Measurements from ENCODE around the gene MTHFD1L. TPM values are rescaled to one million over a fixed set of nuclear protein-coding genes. Genes with fewer than 3 reads are reported as not detected.

The MTHFD1L gene
- total RNA-seq, 1 donor from 2014 or later: 107 TPM

DNA sequence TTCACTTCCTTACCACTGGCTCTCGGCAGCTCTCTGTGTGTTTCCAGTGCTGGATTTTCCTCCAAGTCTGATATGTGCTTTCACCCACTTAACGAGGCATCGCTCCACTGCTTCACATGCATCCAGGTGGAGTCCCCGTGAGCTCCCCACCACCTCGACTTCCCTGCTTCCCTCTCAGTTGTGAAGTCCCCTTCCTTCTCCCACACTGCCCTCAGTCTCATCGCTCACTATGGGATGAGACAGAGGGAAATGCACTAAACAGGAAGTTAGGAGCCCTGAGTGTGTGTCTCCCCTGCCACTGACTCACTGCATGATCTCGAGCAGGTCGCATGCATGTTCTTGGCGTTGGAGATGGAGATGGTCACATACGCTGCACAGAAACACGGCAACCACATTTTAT lies 84.0 kb downstream of the MTHFD1L start:
- peaks cover 6% of the 10 kb centered on the region for H3K4me1 Mint-ChIP-seq (ENCODE audit: low read depth, unreplicated experiment)
- H3K4me2 ChIP-seq (ENCODE audit: low read length): no peak overlapping the region

DNA sequence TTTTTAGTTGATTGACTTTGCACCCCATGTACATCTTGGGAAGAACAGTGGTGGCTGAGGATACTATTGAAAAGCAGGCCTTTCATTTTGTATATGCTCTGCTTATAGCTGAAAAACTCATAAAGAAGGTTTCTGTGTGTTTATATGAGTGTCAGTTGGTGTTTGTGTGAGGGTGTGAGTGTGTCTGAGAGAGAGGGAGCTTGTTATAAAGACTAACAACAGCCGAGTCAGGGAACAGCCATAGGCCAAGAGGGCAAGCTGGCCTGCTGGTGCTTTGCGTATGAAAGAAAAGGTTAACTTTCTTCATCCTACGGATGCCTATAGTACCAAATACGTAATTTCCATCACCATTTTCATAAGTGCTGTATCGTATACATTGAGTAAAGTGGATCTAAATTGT lies 88.3 kb downstream of the MTHFD1L start:
- TF ChIP-seq CTCF (IDR thresholded peaks at IDR 0.05; ENCODE audit: insufficient read depth, low read depth, low read length): no peak
- TF ChIP-seq EZH2 (IDR thresholded peaks at IDR 0.05; ENCODE audit: insufficient read depth, low read length): no peak
- Histone ChIP-seq H3K79me2 (ENCODE audit: insufficient read depth, low read length) (no peaks in the 10 kb centered on the region), H3K4me1 (ENCODE audit: insufficient read depth, low read length) (no peaks in the 10 kb centered on the region), H3K9ac (ENCODE audit: low read length) (no peak overlapping the region), H4K20me1 (ENCODE audit: insufficient read depth, low read length) (no peaks in the 10 kb centered on the region), H3K36me3 (ENCODE audit: insufficient read depth, low read length) (peaks cover 43% of the 10 kb centered on the region), H3K27ac (ENCODE audit: low read depth, low read length) (no peak overlapping the region), H3K27me3 (ENCODE audit: insufficient read depth, low read length) (no peaks in the 10 kb centered on the region), H3K9me3 (ENCODE audit: insufficient read depth, low read depth, low read length) (no peaks in the 10 kb centered on the region), H2AFZ (ENCODE audit: low read depth, low read length) (no peak overlapping the region), H3K4me2 (ENCODE audit: low read length) (no peak overlapping the region), H3K4me3 (ENCODE audit: insufficient read depth, low read depth, low read length) (no peak overlapping the region)
- no peak for DNase-seq (ENCODE audit: low read depth)
- no peak for FAIRE-seq
- Mint-ChIP-seq H3K27me3 (ENCODE audit: low read depth, unreplicated experiment) (no peaks in the 10 kb centered on the region), H3K27ac (ENCODE audit: unreplicated experiment) (no peak overlapping the region), H3K4me1 (ENCODE audit: low read depth, unreplicated experiment) (peaks cover 6% of the 10 kb centered on the region), H3K9me3 (ENCODE audit: unreplicated experiment) (peaks cover 3% of the 10 kb centered on the region), H3K36me3 (ENCODE audit: low read depth, unreplicated experiment) (peaks cover 50% of the 10 kb centered on the region), H3K4me3 (ENCODE audit: unreplicated experiment) (no peak overlapping the region)

More for the DNA sequence above, 84.0 kb downstream of the MTHFD1L start:
- peaks cover 3% of the 10 kb centered on the region for H3K9me3 Mint-ChIP-seq (ENCODE audit: unreplicated experiment)
- FAIRE-seq: no peak
- TF ChIP-seq EZH2 (IDR thresholded peaks at IDR 0.05; ENCODE audit: insufficient read depth, low read length): no peak
- Histone ChIP-seq H2AFZ (ENCODE audit: low read depth, low read length) (no peak overlapping the region), H3K27me3 (ENCODE audit: insufficient read depth, low read length) (no peaks in the 10 kb centered on the region), H3K4me3 (ENCODE audit: insufficient read depth, low read depth, low read length) (no peak overlapping the region), H4K20me1 (ENCODE audit: insufficient read depth, low read length) (no peaks in the 10 kb centered on the region), H3K79me2 (ENCODE audit: insufficient read depth, low read length) (no peaks in the 10 kb centered on the region), H3K27ac (ENCODE audit: low read depth, low read length) (peak overlapping the region; percentile 9), H3K9me3 (ENCODE audit: insufficient read depth, low read depth, low read length) (no peaks in the 10 kb centered on the region), H3K9ac (ENCODE audit: low read length) (no peak overlapping the region), H3K4me1 (ENCODE audit: insufficient read depth, low read length) (no peaks in the 10 kb centered on the region), H3K36me3 (ENCODE audit: insufficient read depth, low read length) (peaks cover 50% of the 10 kb centered on the region)
- H3K27me3 Mint-ChIP-seq (ENCODE audit: low read depth, unreplicated experiment): no peaks in the 10 kb centered on the region
- peaks cover 40% of the 10 kb centered on the region for H3K36me3 Mint-ChIP-seq (ENCODE audit: low read depth, unreplicated experiment)
- DNase-seq (ENCODE audit: low read depth): no peak
- H3K4me3 Mint-ChIP-seq (ENCODE audit: unreplicated experiment): no peak overlapping the region
- peak overlapping the region; percentile 60 for H3K27ac Mint-ChIP-seq (ENCODE audit: unreplicated experiment)

DNA sequence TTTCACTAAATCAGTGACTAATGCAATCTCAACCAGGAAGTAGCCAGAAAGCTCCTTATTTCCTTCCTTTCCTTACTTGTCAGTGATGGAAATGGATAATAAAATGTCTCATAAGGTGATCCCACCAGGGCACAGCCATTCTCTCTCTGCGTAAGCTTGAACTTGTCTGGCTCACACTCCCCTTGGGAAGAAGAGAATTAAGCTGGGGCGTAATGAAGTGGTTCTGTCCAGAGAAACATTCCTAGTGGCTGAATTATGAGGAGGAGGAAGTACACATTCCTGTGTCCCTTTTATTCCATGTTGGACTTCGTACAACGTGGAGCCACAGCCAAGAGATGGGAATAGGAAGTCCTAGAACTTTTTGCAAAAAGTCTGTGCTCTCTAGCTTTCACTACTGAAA lies 93.7 kb downstream of the MTHFD1L start:
- Mint-ChIP-seq H3K27me3 (ENCODE audit: low read depth, unreplicated experiment) (no peaks in the 10 kb centered on the region), H3K4me1 (ENCODE audit: low read depth, unreplicated experiment) (no peaks in the 10 kb centered on the region), H3K4me3 (ENCODE audit: unreplicated experiment) (no peak overlapping the region), H3K9me3 (ENCODE audit: unreplicated experiment) (no peaks in the 10 kb centered on the region), H3K27ac (ENCODE audit: unreplicated experiment) (no peak overlapping the region), H3K36me3 (ENCODE audit: low read depth, unreplicated experiment) (peaks cover 20% of the 10 kb centered on the region)
- no peak overlapping the region for H2AFZ ChIP-seq (ENCODE audit: low read depth, low read length)
- no peaks in the 10 kb centered on the region for H4K20me1 ChIP-seq (ENCODE audit: insufficient read depth, low read length)
- H3K27ac ChIP-seq (ENCODE audit: low read depth, low read length): no peak overlapping the region
- H3K27me3 ChIP-seq (ENCODE audit: insufficient read depth, low read length): no peaks in the 10 kb centered on the region
- DNase-seq (ENCODE audit: low read depth) (no peak), FAIRE-seq (no peak)
- H3K9ac ChIP-seq (ENCODE audit: low read length): no peak overlapping the region
- no peaks in the 10 kb centered on the region for H3K4me1 ChIP-seq (ENCODE audit: insufficient read depth, low read length)
- H3K79me2 ChIP-seq (ENCODE audit: insufficient read depth, low read length): no peaks in the 10 kb centered on the region
- H3K36me3 ChIP-seq (ENCODE audit: insufficient read depth, low read length): peaks cover 42% of the 10 kb centered on the region
- no peak overlapping the region for H3K4me3 ChIP-seq (ENCODE audit: insufficient read depth, low read depth, low read length)
- TF ChIP-seq EZH2 (IDR thresholded peaks at IDR 0.05; ENCODE audit: insufficient read depth, low read length) (no peak), CTCF (IDR thresholded peaks at IDR 0.05; ENCODE audit: insufficient read depth, low read depth, low read length) (no peak)
- no peak overlapping the region for H3K4me2 ChIP-seq (ENCODE audit: low read length)
- no peaks in the 10 kb centered on the region for H3K9me3 ChIP-seq (ENCODE audit: insufficient read depth, low read depth, low read length)

Measured in astrocyte (in vitro differentiated cells and primary cell).